ENCODE results near the gene ATP11A.
A peak's percentile ranks its signal among the peaks of the same experiment; 100 is the strongest.

Gene ATP11A

GRCh38 chr13:112664501-112665203 is 25.2 kb upstream of the ATP11A start:
- Histone ChIP-seq H3K9me3 (ENCODE audit: insufficient read depth, low read length) (no peaks in the 10 kb centered on the region), H3K4me3 (ENCODE audit: low read length) (no peak overlapping the region), H3K27me3 (ENCODE audit: low read depth, low read length) (peaks cover 9% of the 10 kb centered on the region; the same call in 1 of the 2 replicates), H2AFZ (ENCODE audit: low read depth, low read length) (no peak overlapping the region), H4K20me1 (ENCODE audit: insufficient read depth, low read length) (no peaks in the 10 kb centered on the region), H3K4me1 (ENCODE audit: low read length) (no peaks in the 10 kb centered on the region; the same call in 1 of the 2 replicates), H3K79me2 (ENCODE audit: low read length) (no peaks in the 10 kb centered on the region), H3K4me2 (ENCODE audit: low read length) (no peak overlapping the region), H3K9ac (ENCODE audit: low read length) (no peak overlapping the region), H3K36me3 (replicated peaks; ENCODE audit: low read depth, low read length) (no peaks in the 10 kb centered on the region), H3K27ac (ENCODE audit: low read length) (no peak overlapping the region)
- TF ChIP-seq CTCF (IDR thresholded peaks at IDR 0.05; ENCODE audit: low read depth, low read length) (no peak), EZH2phosphoT487 (IDR thresholded peaks at IDR 0.05; ENCODE audit: low read depth) (no peak)

- Histone ChIP-seq H3K36me3 (replicated peaks; ENCODE audit: low read depth, low read length) (no peaks in the 10 kb centered on the region), H3K9ac (ENCODE audit: low read length) (no peak overlapping the region)
Measured at GRCh38 chr13:112668924-112669323, 20.9 kb upstream of the ATP11A start.

GRCh38 chr13:112669881-112670499 is 19.8 kb upstream of the ATP11A start:
- peaks cover 11% of the 10 kb centered on the region for H3K4me1 ChIP-seq (ENCODE audit: low read length)
- H3K9me3 ChIP-seq (ENCODE audit: insufficient read depth, low read length), result no peaks in the 10 kb centered on the region
- peak overlapping the region; percentile 18; the same call in 1 of the 2 replicates for H2AFZ ChIP-seq (ENCODE audit: low read depth, low read length)
- H3K9ac ChIP-seq (ENCODE audit: low read length), result no peak overlapping the region
- H3K36me3 ChIP-seq (replicated peaks; ENCODE audit: low read depth, low read length), result no peaks in the 10 kb centered on the region
- peak overlapping the region; percentile 22; the same call in 1 of the 2 replicates for H3K4me3 ChIP-seq (ENCODE audit: low read length)
- H3K27me3 ChIP-seq (ENCODE audit: low read depth, low read length), result peaks cover 6% of the 10 kb centered on the region; the same call in 1 of the 2 replicates
- no peak overlapping the region for H3K27ac ChIP-seq (ENCODE audit: low read length)
- TF ChIP-seq CTCF (IDR thresholded peaks at IDR 0.05; ENCODE audit: low read depth, low read length) (peak; percentile 38), EZH2phosphoT487 (IDR thresholded peaks at IDR 0.05; ENCODE audit: low read depth) (no peak)
- H3K4me2 ChIP-seq (ENCODE audit: low read length), result peak overlapping the region; percentile 39
- no peaks in the 10 kb centered on the region for H3K79me2 ChIP-seq (ENCODE audit: low read length)
- no peaks in the 10 kb centered on the region for H4K20me1 ChIP-seq (ENCODE audit: insufficient read depth, low read length)

More at GRCh38 chr13:112668924-112669323, 20.9 kb upstream of the ATP11A start:
- Histone ChIP-seq H3K27ac (ENCODE audit: low read length) (no peak overlapping the region), H3K4me3 (ENCODE audit: low read length) (no peak overlapping the region), H3K27me3 (ENCODE audit: low read depth, low read length) (peaks cover 6% of the 10 kb centered on the region; the same call in 1 of the 2 replicates), H2AFZ (ENCODE audit: low read depth, low read length) (no peak overlapping the region), H3K4me2 (ENCODE audit: low read length) (no peak overlapping the region), H3K4me1 (ENCODE audit: low read length) (peaks cover 8% of the 10 kb centered on the region), H3K79me2 (ENCODE audit: low read length) (no peaks in the 10 kb centered on the region), H4K20me1 (ENCODE audit: insufficient read depth, low read length) (no peaks in the 10 kb centered on the region), H3K9me3 (ENCODE audit: insufficient read depth, low read length) (no peaks in the 10 kb centered on the region)
- TF ChIP-seq EZH2phosphoT487 (IDR thresholded peaks at IDR 0.05; ENCODE audit: low read depth), result no peak
- no peak for TF ChIP-seq CTCF (IDR thresholded peaks at IDR 0.05; ENCODE audit: low read depth, low read length)

- Histone ChIP-seq H3K4me2 (ENCODE audit: low read length) (no peak overlapping the region), H3K36me3 (replicated peaks; ENCODE audit: low read depth, low read length) (no peaks in the 10 kb centered on the region), H3K9ac (ENCODE audit: low read length) (no peak overlapping the region), H3K4me3 (ENCODE audit: low read length) (no peak overlapping the region), H2AFZ (ENCODE audit: low read depth, low read length) (no peak overlapping the region), H3K27me3 (ENCODE audit: low read depth, low read length) (peaks cover 6% of the 10 kb centered on the region; the same call in 1 of the 2 replicates), H3K9me3 (ENCODE audit: insufficient read depth, low read length) (no peaks in the 10 kb centered on the region), H3K4me1 (ENCODE audit: low read length) (peaks cover 11% of the 10 kb centered on the region), H3K79me2 (ENCODE audit: low read length) (no peaks in the 10 kb centered on the region), H4K20me1 (ENCODE audit: insufficient read depth, low read length) (no peaks in the 10 kb centered on the region), H3K27ac (ENCODE audit: low read length) (no peak overlapping the region)
- TF ChIP-seq EZH2phosphoT487 (IDR thresholded peaks at IDR 0.05; ENCODE audit: low read depth) (no peak), CTCF (IDR thresholded peaks at IDR 0.05; ENCODE audit: low read depth, low read length) (no peak)
Measured at GRCh38 chr13:112670864-112671263, 19.0 kb upstream of the ATP11A start.
